Stimulated activated effector memory CD8-positive, alpha-beta T cell treated with anti-CD3 and anti-CD28 coated beads, Interleukin-12 subunit alpha, Interleukin-12 subunit beta, amount 100 ng/mL, for 72 hours (primary cell): ENCODE measurements around the gene NFYB.
A peak's percentile ranks its signal among the peaks of the same experiment; 100 is the strongest.
"Not testable (repeated sequence)": the region's sequence is repeated elsewhere in the genome, so short reads cannot be mapped to it uniquely, and the experiment has no call there.

ENCODE experiments used
- ATAC-seq: fragments of 150-1000 bp; cut with Tn5 transposase; 2 replicates; pipeline ENCODE4 v1.10.0; 2021
- DNase-seq, 2 donors: peaks; one replicate each; pipeline ENCODE4 v3.0.0; 2021 to 2022; ENCODE audit warnings: low spot score in 2 of 2
- H3K27ac Mint-ChIP-seq: one replicate; pipeline ENCODE4 v1.8.0; 2022; ENCODE audit warnings: mild to moderate bottlenecking, mixed read lengths
- H3K36me3 Mint-ChIP-seq: one replicate; pipeline ENCODE4 v1.8.0; 2022; ENCODE audit warnings: mild to moderate bottlenecking, mixed read lengths
- H3K4me1 Mint-ChIP-seq: one replicate; pipeline ENCODE4 v1.8.0; 2022; ENCODE audit warnings: mixed read lengths
- H3K4me3 Mint-ChIP-seq: one replicate; pipeline ENCODE4 v1.8.0; 2022; ENCODE audit warnings: mild to moderate bottlenecking, mixed read lengths
- H3K9me3 Mint-ChIP-seq: one replicate; pipeline ENCODE4 v1.8.0; 2022; ENCODE audit warnings: mixed read lengths

Gene NFYB

DNA sequence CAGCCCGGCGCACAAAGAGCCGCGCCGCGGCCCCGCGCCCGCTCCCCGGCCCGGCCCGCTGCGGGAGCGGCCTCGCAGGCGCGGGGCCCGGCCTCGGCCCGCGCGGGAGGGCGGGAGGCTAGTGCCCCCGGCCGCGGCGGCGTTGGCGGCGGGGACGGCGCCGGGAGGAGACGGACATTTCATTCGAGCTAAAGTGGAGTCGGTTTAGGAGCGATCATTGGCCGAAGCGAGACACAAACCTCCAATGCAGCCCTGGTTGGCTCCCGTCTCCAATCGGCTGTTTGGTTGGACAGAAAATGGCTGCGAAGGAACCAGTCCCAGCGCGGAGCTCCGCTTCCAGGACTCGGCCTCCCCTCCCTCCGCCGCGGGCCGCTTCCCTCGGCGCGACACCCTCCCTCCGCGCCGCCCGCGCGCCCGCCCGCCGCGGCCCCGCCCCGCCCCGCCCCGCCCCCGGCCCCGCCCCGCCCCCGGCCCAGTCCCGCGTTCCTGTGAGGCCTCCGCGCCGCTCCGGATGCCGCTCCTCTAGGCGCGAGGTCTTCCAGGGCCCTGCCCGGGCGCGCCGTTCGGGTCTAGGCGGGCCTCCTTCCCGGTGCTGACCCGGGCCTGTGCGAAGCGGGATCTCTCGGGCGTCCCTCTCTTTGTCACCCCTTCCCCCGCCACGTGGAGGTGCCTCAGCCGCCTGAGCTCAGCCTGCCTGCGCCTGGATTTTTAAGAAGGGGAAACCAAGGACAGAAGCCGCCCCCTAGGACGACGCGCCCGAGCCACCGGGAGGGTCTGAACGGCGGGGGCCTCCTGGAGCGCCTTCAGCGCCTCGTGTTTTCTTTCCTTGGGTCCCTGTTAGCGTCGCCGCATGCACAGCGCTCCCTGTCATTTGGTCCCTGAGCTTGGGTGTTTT lies at the start of gene NFYB:
Gene NFYB (minus strand): TSS at position 309 of the 895 bp plus-strand sequence. CDS start 2,757 bp downstream, outside the sequence.
- peak; percentile 96 for ATAC-seq
- DNase-seq = peak; percentile 92 to 96
- H3K36me3 Mint-ChIP-seq = no peaks in the 10 kb centered on the region
- H3K27ac Mint-ChIP-seq = peak within 1 kb of the TSS; percentile 58
- no peaks in the 10 kb centered on the region for H3K4me1 Mint-ChIP-seq
- H3K9me3 Mint-ChIP-seq = no peaks in the 10 kb centered on the region
- H3K4me3 Mint-ChIP-seq = peak within 1 kb of the TSS; percentile 68

- H3K36me3 Mint-ChIP-seq = no peaks in the 10 kb centered on the region
- H3K9me3 Mint-ChIP-seq = no peaks in the 10 kb centered on the region
- no peak overlapping the region for H3K4me3 Mint-ChIP-seq
- no peaks in the 10 kb centered on the region for H3K4me1 Mint-ChIP-seq
- no peak overlapping the region for H3K27ac Mint-ChIP-seq
- no peak for ATAC-seq
- no peak for DNase-seq
Observed at GRCh38 chr12:104187446-104188155, 49.6 kb upstream of the NFYB start.

- H3K27ac Mint-ChIP-seq = no peak overlapping the region
- H3K4me3 Mint-ChIP-seq = no peak overlapping the region
- peaks cover 1% of the 10 kb centered on the region for H3K4me1 Mint-ChIP-seq
- ATAC-seq (peak; percentile 16), DNase-seq (no peak)
- no peaks in the 10 kb centered on the region for H3K9me3 Mint-ChIP-seq
- H3K36me3 Mint-ChIP-seq = no peaks in the 10 kb centered on the region
Observed at GRCh38 chr12:104183443-104183842, 45.4 kb upstream of the NFYB start.

- ATAC-seq (no peak), DNase-seq (no peak)
- no peaks in the 10 kb centered on the region for H3K9me3 Mint-ChIP-seq
- no peak overlapping the region for H3K4me3 Mint-ChIP-seq
- H3K4me1 Mint-ChIP-seq = peaks cover 8% of the 10 kb centered on the region
- H3K27ac Mint-ChIP-seq = no peak overlapping the region
- no peaks in the 10 kb centered on the region for H3K36me3 Mint-ChIP-seq
Observed at GRCh38 chr12:104182621-104183378, 44.8 kb upstream of the NFYB start.

GRCh38 chr12:104182144-104182543 lies 44.1 kb upstream of the NFYB start:
- Mint-ChIP-seq H3K9me3 (no peaks in the 10 kb centered on the region), H3K27ac (no peak overlapping the region), H3K4me1 (peaks cover 14% of the 10 kb centered on the region), H3K4me3 (no peak overlapping the region), H3K36me3 (no peaks in the 10 kb centered on the region)
- DNase-seq = no peak
- ATAC-seq = no peak

DNA sequence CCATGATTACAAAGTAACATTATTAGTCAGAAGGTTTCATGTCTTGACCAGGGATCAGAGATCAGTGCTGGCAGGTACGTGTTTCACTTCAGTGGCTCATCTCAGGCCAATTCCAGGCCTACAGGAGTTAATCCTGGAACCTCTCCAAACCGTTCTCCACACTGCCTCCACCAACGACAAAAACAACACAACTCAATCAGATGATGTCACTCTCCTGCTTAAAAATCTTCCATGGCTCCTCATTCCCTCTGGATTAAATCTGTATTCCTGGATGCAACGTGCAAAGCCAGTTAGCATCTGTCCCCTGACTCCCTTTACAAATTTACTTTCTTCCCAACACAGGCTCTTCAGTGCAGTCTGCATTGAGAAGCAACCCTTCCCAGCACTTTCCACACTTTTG lies 43.3 kb upstream of the NFYB start:
- ATAC-seq (no peak), DNase-seq (no peak)
- Mint-ChIP-seq H3K4me1 (peaks cover 14% of the 10 kb centered on the region), H3K4me3 (no peak overlapping the region), H3K9me3 (no peaks in the 10 kb centered on the region), H3K36me3 (no peaks in the 10 kb centered on the region), H3K27ac (no peak overlapping the region)

DNA sequence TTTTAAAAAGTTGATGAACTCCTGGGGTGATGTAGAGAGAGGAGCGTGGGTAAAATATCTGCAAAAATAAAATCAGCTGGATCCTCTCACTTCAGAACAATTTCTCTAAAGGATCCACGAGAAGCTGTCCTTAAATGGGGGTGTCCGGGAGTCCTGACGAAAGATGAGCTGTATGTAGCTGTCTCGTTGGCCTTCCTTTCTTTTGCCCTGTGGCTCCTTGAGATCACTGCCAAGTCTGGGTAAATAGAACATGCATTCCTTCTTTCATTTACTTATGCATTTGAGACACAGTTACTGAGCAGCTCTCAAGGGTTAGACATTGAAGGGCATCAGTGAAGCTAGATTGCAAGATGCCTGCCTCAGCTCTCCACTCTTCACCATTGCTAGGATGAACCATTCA lies 42.4 kb upstream of the NFYB start:
- H3K36me3 Mint-ChIP-seq = no peaks in the 10 kb centered on the region
- H3K4me1 Mint-ChIP-seq = peaks cover 14% of the 10 kb centered on the region
- H3K27ac Mint-ChIP-seq = no peak overlapping the region
- H3K9me3 Mint-ChIP-seq = no peaks in the 10 kb centered on the region
- ATAC-seq (no peak), DNase-seq (no peak)
- no peak overlapping the region for H3K4me3 Mint-ChIP-seq

DNA sequence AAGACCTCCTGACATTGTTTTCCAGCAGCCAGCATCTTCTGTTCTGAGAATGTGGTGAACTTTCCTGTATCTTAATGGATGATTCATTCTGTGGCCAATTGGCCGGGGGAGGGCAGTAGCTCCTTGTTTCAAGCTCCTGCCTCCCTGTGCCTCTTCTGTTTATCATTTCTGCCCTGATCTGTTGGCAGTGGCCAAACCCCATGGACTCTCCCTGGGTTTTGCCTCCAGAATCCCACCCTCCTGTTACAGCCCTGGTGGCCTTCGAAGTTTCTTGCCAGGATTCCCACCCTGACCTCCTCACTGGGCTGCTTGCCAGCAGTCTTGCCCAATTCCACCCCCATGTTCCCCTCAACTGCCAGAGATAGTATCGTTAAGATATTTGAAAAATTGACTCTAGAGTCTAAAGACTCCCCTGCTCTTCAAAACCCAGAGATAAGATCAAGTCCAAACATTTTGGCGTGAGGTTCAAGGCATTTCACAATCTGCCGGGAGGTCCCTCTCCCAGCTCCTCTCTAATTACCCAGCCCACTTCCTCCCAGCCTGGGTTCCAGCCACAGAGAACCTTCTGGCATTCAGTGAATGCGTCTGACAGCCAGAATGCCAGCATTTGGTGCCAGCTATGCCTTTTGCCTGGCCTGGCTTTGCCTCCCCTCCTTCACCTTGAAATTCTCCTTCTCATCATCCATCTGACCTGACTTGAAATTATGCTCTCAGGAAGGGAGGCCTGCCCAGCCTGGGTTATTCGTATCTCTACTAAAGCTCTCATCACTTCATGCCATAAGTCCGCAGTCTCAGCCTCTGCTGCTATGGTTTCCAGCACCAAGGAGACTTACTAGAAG lies 39.9 kb upstream of the NFYB start:
- H3K4me3 Mint-ChIP-seq = no peak overlapping the region
- DNase-seq = peak in 1 of 2 donors; percentile 56

DNA sequence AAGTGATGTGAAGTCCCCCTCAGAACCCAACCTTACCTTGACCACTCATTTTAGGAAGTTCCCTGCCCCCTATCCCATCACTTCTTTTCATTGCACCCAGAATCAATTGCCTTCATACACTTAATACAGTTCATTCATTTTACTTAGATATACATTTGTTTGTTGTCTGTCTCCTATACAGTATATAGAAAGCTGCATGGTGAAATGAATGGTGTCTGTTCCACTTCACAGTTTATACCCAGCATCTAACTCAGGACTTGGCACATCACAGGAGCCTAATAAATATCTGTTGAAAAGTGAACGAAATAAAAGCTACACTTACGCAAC lies 39.3 kb upstream of the NFYB start:
- no peaks in the 10 kb centered on the region for H3K9me3 Mint-ChIP-seq
- peaks cover 14% of the 10 kb centered on the region for H3K4me1 Mint-ChIP-seq
- no peaks in the 10 kb centered on the region for H3K36me3 Mint-ChIP-seq
- H3K27ac Mint-ChIP-seq = no peak overlapping the region
- no peak for ATAC-seq
- no peak for DNase-seq
- no peak overlapping the region for H3K4me3 Mint-ChIP-seq

More for the DNA sequence above, 39.9 kb upstream of the NFYB start:
- Mint-ChIP-seq H3K36me3 (no peaks in the 10 kb centered on the region), H3K4me1 (peaks cover 14% of the 10 kb centered on the region), H3K9me3 (no peaks in the 10 kb centered on the region), H3K27ac (peak overlapping the region; percentile 60)
- peak; percentile 77 for ATAC-seq

DNA sequence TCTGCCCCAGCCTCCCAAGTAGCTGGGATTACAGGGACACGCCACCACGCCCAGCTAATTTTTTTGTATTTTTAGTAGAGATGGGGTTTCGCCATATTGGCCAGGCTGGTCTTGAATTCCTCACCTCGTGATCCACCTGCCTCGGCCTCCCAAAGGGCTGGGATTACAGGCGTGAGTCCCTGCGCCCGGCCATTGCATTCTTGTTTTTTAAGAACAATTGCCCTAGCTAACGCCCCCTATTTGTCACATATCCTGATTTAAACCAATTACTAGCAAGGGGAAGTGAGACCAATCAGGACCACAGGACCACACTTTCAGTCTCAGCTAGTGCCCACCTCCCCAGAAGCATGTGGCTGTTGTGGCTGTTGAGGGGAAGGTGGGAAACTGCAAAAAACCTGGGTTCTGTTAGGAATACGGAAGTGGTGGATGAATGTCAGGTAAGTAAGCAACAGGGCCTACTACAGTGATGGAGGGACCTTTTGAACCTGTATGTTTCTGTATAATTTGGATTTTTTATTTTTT lies 37.8 kb upstream of the NFYB start:
- peaks cover 14% of the 10 kb centered on the region for H3K4me1 Mint-ChIP-seq
- H3K9me3 Mint-ChIP-seq = no peaks in the 10 kb centered on the region
- DNase-seq (no peak), ATAC-seq (no peak)
- H3K36me3 Mint-ChIP-seq = no peaks in the 10 kb centered on the region
- H3K27ac Mint-ChIP-seq = no peak overlapping the region
- H3K4me3 Mint-ChIP-seq = no peak overlapping the region

- not testable (repeated sequence) for H3K9me3 Mint-ChIP-seq, DNase-seq, ATAC-seq, H3K4me3 Mint-ChIP-seq, H3K27ac Mint-ChIP-seq, H3K36me3 Mint-ChIP-seq
- peaks cover 14% of the 10 kb centered on the region for H3K4me1 Mint-ChIP-seq
Observed at GRCh38 chr12:104173804-104174203, 35.8 kb upstream of the NFYB start.

DNA sequence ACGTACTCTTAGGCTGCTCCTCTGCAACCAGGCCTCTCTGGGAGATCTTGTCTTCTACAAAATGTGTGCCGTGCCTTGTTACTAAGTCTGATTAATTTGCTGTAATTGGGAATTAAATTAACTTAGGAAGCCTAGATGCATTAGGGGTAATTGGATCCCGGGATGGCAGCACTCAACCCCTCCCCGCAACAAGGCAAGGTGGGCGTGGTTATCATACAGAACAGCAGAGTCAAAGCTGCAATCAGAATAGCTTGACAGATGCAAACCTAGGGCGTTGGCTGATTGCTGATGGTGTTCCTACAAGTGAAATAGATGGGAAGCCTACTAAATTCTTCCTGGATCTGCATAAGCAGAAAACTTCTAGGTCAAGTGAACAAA lies 34.5 kb upstream of the NFYB start:
- DNase-seq = no peak
- Mint-ChIP-seq H3K9me3 (no peaks in the 10 kb centered on the region), H3K36me3 (no peaks in the 10 kb centered on the region), H3K27ac (no peak overlapping the region), H3K4me1 (peaks cover 4% of the 10 kb centered on the region), H3K4me3 (no peak overlapping the region)
- ATAC-seq = no peak

DNA sequence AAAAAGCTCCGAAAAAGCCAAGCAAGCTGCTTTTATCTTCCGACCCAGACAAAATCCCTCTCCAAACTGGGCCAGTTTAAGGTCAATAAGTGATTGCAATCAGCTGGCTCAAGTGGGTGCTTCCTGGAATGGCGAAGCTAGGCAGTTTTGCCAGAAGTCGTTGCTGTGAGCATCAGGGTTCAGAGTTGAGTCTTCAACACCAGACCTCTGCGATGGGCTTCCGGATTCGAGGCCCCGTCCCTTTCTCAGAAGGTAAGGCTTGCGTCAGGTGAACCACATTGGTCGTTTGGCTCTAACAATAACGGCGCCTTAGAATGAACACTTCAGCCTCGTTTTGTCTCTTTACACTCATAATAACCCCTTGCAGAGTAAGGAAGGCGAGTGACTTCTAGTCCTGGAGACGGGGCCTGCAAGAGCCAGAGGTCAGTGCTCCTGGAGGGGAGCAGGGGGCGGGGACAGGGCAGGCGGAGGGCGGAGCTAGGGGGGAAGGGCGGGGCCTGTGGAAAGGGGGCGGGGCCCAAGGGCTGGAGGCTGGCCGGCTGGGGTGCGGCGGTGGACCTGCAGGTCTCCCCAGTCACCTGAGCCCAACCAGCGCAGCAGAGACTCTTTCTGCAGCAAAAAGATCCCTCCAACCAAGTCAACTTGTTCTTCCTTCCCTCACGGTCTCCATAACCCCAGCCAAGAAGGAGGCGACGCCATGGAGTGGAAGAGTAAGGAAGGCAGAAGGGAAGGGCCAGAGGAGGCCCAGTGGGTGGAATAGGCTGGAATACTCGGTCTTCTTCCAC lies 34.0 kb upstream of the NFYB start:
- Mint-ChIP-seq H3K36me3 (no peaks in the 10 kb centered on the region), H3K4me3 (no peak overlapping the region), H3K27ac (no peak overlapping the region), H3K9me3 (no peaks in the 10 kb centered on the region), H3K4me1 (no peaks in the 10 kb centered on the region)
- DNase-seq (no peak), ATAC-seq (no peak)

- no peak for DNase-seq
- ATAC-seq = no peak
- Mint-ChIP-seq H3K4me3 (no peak overlapping the region), H3K36me3 (no peaks in the 10 kb centered on the region), H3K4me1 (no peaks in the 10 kb centered on the region), H3K27ac (no peak overlapping the region), H3K9me3 (no peaks in the 10 kb centered on the region)
Observed at GRCh38 chr12:104168596-104168995, 30.6 kb upstream of the NFYB start.
